ENCODE measurements around the gene RNF7. TPM values are rescaled to one million over a fixed set of nuclear protein-coding genes. Genes with fewer than 3 reads are reported as not detected.

RNF7 gene
- total RNA-seq, 1 experiment from 2014 or later, result 126 TPM

DNA sequence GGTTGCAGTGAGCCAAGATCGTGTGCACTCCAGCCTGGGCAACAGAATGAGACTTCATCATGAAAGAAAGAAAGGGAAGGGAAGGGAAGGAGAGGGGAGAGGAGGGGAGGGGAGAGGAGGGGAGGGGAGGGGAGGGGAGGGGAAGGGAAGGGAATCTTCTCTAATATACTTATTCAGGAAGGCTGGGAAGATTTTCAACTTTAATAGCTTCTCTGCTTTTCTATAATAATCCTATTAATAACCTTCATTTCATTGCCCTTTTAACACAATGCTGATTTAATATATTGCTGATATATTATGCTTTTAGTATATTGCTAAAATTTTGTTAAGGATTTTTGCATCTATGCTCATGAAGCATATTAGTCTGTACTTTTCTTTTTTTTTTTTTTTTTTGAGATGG is 23.4 kb upstream of the RNF7 start:
- Histone ChIP-seq H4K20me1 (ENCODE audit: control insufficient read depth, insufficient read depth, insufficient read length) (no peaks in the 10 kb centered on the region), H3K4me1 (ENCODE audit: insufficient read depth, low read length) (no peaks in the 10 kb centered on the region), H2BK12ac (ENCODE audit: insufficient read length, low read depth, low read length) (no peak overlapping the region), H3K9me3 (ENCODE audit: control insufficient read depth, low read depth, low read length) (no peaks in the 10 kb centered on the region), H3K23ac (ENCODE audit: insufficient read length, low read depth, low read length) (no peak overlapping the region), H3T11ph (ENCODE audit: low read length) (no peak overlapping the region), H3K23me2 (ENCODE audit: insufficient read length, low read depth, low read length, poor library complexity, severe bottlenecking) (no peaks in the 10 kb centered on the region), H3K27ac (ENCODE audit: insufficient read length, low read depth, low read length) (no peak overlapping the region), H4K8ac (replicated peaks; ENCODE audit: insufficient read length, low read depth, low read length) (no peak overlapping the region), H4K91ac (ENCODE audit: insufficient read length, low read depth, low read length) (no peak overlapping the region), H3K56ac (ENCODE audit: insufficient read length, low read depth, low read length) (no peak overlapping the region), H2BK5ac (ENCODE audit: insufficient read length, low read length) (no peak overlapping the region), H3K18ac (ENCODE audit: insufficient read length, low read depth, low read length) (no peak overlapping the region), H2BK20ac (ENCODE audit: low read depth, low read length, poor library complexity, severe bottlenecking) (no peak overlapping the region), H3K14ac (ENCODE audit: insufficient read depth, low read length) (no peak overlapping the region), H4K5ac (ENCODE audit: insufficient read length, low read depth, low read length) (no peak overlapping the region), H3K27me3 (ENCODE audit: insufficient read depth, low read length) (no peaks in the 10 kb centered on the region), H2BK120ac (ENCODE audit: low read depth, low read length, poor library complexity, severe bottlenecking) (no peak overlapping the region), H3K79me2 (ENCODE audit: insufficient read depth, low read length) (no peaks in the 10 kb centered on the region), H2AK5ac (ENCODE audit: insufficient read length, low read length) (no peak overlapping the region), H3K79me1 (ENCODE audit: insufficient read depth, low read depth, low read length, poor library complexity, severe bottlenecking) (no peaks in the 10 kb centered on the region), H3K4me2 (ENCODE audit: insufficient read depth, insufficient read length, low read length) (no peak overlapping the region), H3K4ac (ENCODE audit: low read depth, low read length) (no peak overlapping the region), H2BK15ac (ENCODE audit: low read depth, low read length) (no peak overlapping the region), H3K9ac (ENCODE audit: extremely low read depth, insufficient read length, low read length) (no peak overlapping the region), H2AFZ (ENCODE audit: low read length) (no peak overlapping the region)
- Mint-ChIP-seq H3K36me3 (ENCODE audit: insufficient read depth in 1 of 3, low read depth in 3 of 3) (peaks cover 0 to 5% (median 4%) of the 10 kb centered on the region in 3 experiments; a peak in 2 of 7 replicates), H3K4me1 (no peaks in the 10 kb centered on the region; a peak in 1 of 4 replicates), H3K4me3 (no peak overlapping the region), H3K27ac (no peak overlapping the region), H3K27me3 (ENCODE audit: low read depth) (no peaks in the 10 kb centered on the region; the same call in 1 of the 2 replicates), H3K9me3 (peaks cover 11 to 18% of the 10 kb centered on the region in 2 experiments)
- no peak for DNase-seq
- no CpG with 5 or more reads among the region's 1 CpG for WGBS (ENCODE audit: extremely low coverage, insufficient read length, low lambda C conversion rate)
- TF ChIP-seq, protein P1, sequence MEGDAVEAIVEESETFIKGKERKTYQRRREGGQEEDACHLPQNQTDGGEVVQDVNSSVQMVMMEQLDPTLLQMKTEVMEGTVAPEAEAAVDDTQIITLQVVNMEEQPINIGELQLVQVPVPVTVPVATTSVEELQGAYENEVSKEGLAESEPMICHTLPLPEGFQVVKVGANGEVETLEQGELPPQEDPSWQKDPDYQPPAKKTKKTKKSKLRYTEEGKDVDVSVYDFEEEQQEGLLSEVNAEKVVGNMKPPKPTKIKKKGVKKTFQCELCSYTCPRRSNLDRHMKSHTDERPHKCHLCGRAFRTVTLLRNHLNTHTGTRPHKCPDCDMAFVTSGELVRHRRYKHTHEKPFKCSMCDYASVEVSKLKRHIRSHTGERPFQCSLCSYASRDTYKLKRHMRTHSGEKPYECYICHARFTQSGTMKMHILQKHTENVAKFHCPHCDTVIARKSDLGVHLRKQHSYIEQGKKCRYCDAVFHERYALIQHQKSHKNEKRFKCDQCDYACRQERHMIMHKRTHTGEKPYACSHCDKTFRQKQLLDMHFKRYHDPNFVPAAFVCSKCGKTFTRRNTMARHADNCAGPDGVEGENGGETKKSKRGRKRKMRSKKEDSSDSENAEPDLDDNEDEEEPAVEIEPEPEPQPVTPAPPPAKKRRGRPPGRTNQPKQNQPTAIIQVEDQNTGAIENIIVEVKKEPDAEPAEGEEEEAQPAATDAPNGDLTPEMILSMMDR (conservative IDR thresholded peaks at IDR 0.05), result no peak
